GM19455 (cell line): ENCODE results near the gene SLX4IP.
"Not testable (repeated sequence)": the region's sequence is repeated elsewhere in the genome, so short reads cannot be mapped to it uniquely, and the experiment has no call there.

ENCODE experiments used
- ATAC-seq: cut with Tn5 transposase; IDR thresholded peaks from one replicate; pipeline ENCODE4 v1.9.1; 2021; ENCODE audit not compliant: unreplicated experiment

The SLX4IP gene

GRCh38 chr20:10595985-10596384 is 160.9 kb downstream of the SLX4IP start:
- no peak for ATAC-seq

- ATAC-seq = no peak
These were observed 161.6 kb downstream of the SLX4IP start for GRCh38 chr20:10596710-10597121.

GRCh38 chr20:10597637-10598036 is 162.5 kb downstream of the SLX4IP start:
- ATAC-seq = no peak

- no peak for ATAC-seq
These were observed 167.2 kb downstream of the SLX4IP start for GRCh38 chr20:10602221-10602871.

GRCh38 chr20:10603378-10603777 is 168.3 kb downstream of the SLX4IP start:
- no peak for ATAC-seq

- ATAC-seq = no peak
These were observed 169.1 kb downstream of the SLX4IP start for GRCh38 chr20:10603971-10604864.

- no peak for ATAC-seq
These were observed 169.8 kb downstream of the SLX4IP start for GRCh38 chr20:10604865-10605440.

GRCh38 chr20:10605547-10606195 is 170.6 kb downstream of the SLX4IP start:
- ATAC-seq = no peak

GRCh38 chr20:10609276-10609675 is 174.2 kb downstream of the SLX4IP start:
- ATAC-seq = no peak

- no peak for ATAC-seq
These were observed 174.7 kb downstream of the SLX4IP start for GRCh38 chr20:10609770-10610169.

GRCh38 chr20:10610251-10610650 is 175.1 kb downstream of the SLX4IP start:
- ATAC-seq = no peak

- ATAC-seq = no peak
These were observed 176.3 kb downstream of the SLX4IP start for GRCh38 chr20:10611357-10611756.

GRCh38 chr20:10613426-10613825 is 178.3 kb downstream of the SLX4IP start:
- not testable (repeated sequence) for ATAC-seq

- no peak for ATAC-seq
These were observed 178.8 kb downstream of the SLX4IP start for GRCh38 chr20:10613911-10614310.

- no peak for ATAC-seq
These were observed 181.1 kb downstream of the SLX4IP start for GRCh38 chr20:10616212-10616611.

- ATAC-seq = not testable (repeated sequence)
These were observed 182.5 kb downstream of the SLX4IP start for GRCh38 chr20:10617549-10618133.

GRCh38 chr20:10618611-10619245 is 183.6 kb downstream of the SLX4IP start:
- no peak for ATAC-seq

GRCh38 chr20:10619427-10619826 is 184.3 kb downstream of the SLX4IP start:
- no peak for ATAC-seq

GRCh38 chr20:10621149-10621548 is 186.0 kb downstream of the SLX4IP start:
- ATAC-seq = no peak

- ATAC-seq = no peak
These were observed 187.7 kb downstream of the SLX4IP start for GRCh38 chr20:10622657-10623418.
